H9 (cell line): ENCODE measurements around the gene SCIN. TPM values are rescaled to one million over a fixed set of nuclear protein-coding genes. Genes with fewer than 3 reads are reported as not detected.
A peak's percentile ranks its signal among the peaks of the same experiment; 100 is the strongest.

Experiments
- DNase-seq: peaks from one replicate; pipeline ENCODE4 v3.0.0-alpha.2; 2017
- H2AFZ ChIP-seq: one replicate; pipeline ENCODE4 v1.6.1; 2013; ENCODE audit warnings: mild to moderate bottlenecking, low read length, control low read depth, moderate library complexity
- H2AK5ac ChIP-seq: 2 replicates; pipeline ENCODE4 v1.6.1; 2013; ENCODE audit warnings: low read length, control low read depth, mixed read lengths; ENCODE audit not compliant: insufficient read length
- H2BK120ac ChIP-seq: one replicate; pipeline ENCODE4 v1.6.1; 2013; ENCODE audit warnings: low read depth, mild to moderate bottlenecking, low read length, control low read depth, inconsistent platforms; ENCODE audit not compliant: poor library complexity, severe bottlenecking
- H2BK12ac ChIP-seq: 2 replicates; pipeline ENCODE4 v1.6.1; 2013; ENCODE audit warnings: low read length, control low read depth, mixed read lengths, low read depth; ENCODE audit not compliant: insufficient read length
- H2BK15ac ChIP-seq: 2 replicates; pipeline ENCODE4 v1.6.1; 2013; ENCODE audit warnings: low read depth, low read length, control low read depth
- H2BK20ac ChIP-seq: one replicate; pipeline ENCODE4 v1.6.1; 2013; ENCODE audit warnings: low read depth, mild to moderate bottlenecking, low read length, control low read depth, inconsistent platforms; ENCODE audit not compliant: poor library complexity, severe bottlenecking
- H2BK5ac ChIP-seq: 2 replicates; pipeline ENCODE4 v1.6.1; 2013; ENCODE audit warnings: low read length, control low read depth, mixed read lengths; ENCODE audit not compliant: insufficient read length
- H3K14ac ChIP-seq: 2 replicates; pipeline ENCODE4 v1.6.1; 2013; ENCODE audit warnings: low read length, control low read depth; ENCODE audit not compliant: insufficient read depth
- H3K18ac ChIP-seq: 2 replicates; pipeline ENCODE4 v1.6.1; 2013; ENCODE audit warnings: low read depth, mild to moderate bottlenecking, mixed read lengths, low read length, control low read depth; ENCODE audit not compliant: insufficient read length
- H3K23ac ChIP-seq: 2 replicates; pipeline ENCODE4 v1.6.1; 2013; ENCODE audit warnings: low read length, control low read depth, mixed read lengths, low read depth; ENCODE audit not compliant: insufficient read length
- H3K23me2 ChIP-seq: 2 replicates; pipeline ENCODE4 v1.6.1; 2013; ENCODE audit warnings: low read depth, mild to moderate bottlenecking, mixed read lengths, low read length, control low read depth; ENCODE audit not compliant: insufficient read length, poor library complexity, severe bottlenecking
- H3K27ac ChIP-seq: 2 replicates; pipeline ENCODE4 v1.5.1; 2013; ENCODE audit warnings: low read length, control low read depth, mixed read lengths, low read depth; ENCODE audit not compliant: insufficient read length
- H3K27me3 ChIP-seq: 2 replicates; pipeline ENCODE4 v1.6.1; 2013; ENCODE audit warnings: low read length, control low read depth, inconsistent platforms; ENCODE audit not compliant: insufficient read depth
- H3K4ac ChIP-seq: 2 replicates; pipeline ENCODE4 v1.6.1; 2013; ENCODE audit warnings: low read depth, mild to moderate bottlenecking, control low read depth, inconsistent platforms, low read length, moderate library complexity
- H3K4me1 ChIP-seq: 2 replicates; pipeline ENCODE4 v1.6.1; 2013; ENCODE audit warnings: low read length, control low read depth, inconsistent platforms; ENCODE audit not compliant: insufficient read depth
- H3K4me2 ChIP-seq: 2 replicates; pipeline ENCODE4 v1.6.1; 2013; ENCODE audit warnings: low read length, control low read depth, mixed read lengths; ENCODE audit not compliant: insufficient read length, insufficient read depth
- H3K56ac ChIP-seq: 2 replicates; pipeline ENCODE4 v1.6.1; 2013; ENCODE audit warnings: low read depth, mild to moderate bottlenecking, mixed read lengths, low read length, control low read depth; ENCODE audit not compliant: insufficient read length
- H3K79me1 ChIP-seq: 2 replicates; pipeline ENCODE4 v1.6.1; 2013; ENCODE audit warnings: low read depth, mild to moderate bottlenecking, moderate library complexity, low read length, control low read depth, inconsistent platforms; ENCODE audit not compliant: insufficient read depth, poor library complexity, severe bottlenecking
- H3K79me2 ChIP-seq: 2 replicates; pipeline ENCODE4 v1.6.1; 2013; ENCODE audit warnings: low read length, control low read depth, inconsistent platforms; ENCODE audit not compliant: insufficient read depth
- H3K9ac ChIP-seq: 2 replicates; pipeline ENCODE4 v1.6.1; 2013; ENCODE audit warnings: low read length, control low read depth, mixed read lengths; ENCODE audit not compliant: insufficient read length; ENCODE audit errors: extremely low read depth
- H3K9me3 ChIP-seq: one replicate; pipeline ENCODE4 v1.6.1; 2013; ENCODE audit warnings: low read depth, low read length, inconsistent platforms; ENCODE audit not compliant: control insufficient read depth
- H3T11ph ChIP-seq: one replicate; pipeline ENCODE4 v1.6.1; 2013; ENCODE audit warnings: mild to moderate bottlenecking, low read length, control low read depth, inconsistent platforms
- H4K20me1 ChIP-seq: one replicate; pipeline ENCODE4 v1.6.1; 2013; ENCODE audit not compliant: control insufficient read depth, insufficient read length, insufficient read depth
- H4K5ac ChIP-seq: 2 replicates; pipeline ENCODE4 v1.6.1; 2013; ENCODE audit warnings: low read depth, mild to moderate bottlenecking, mixed read lengths, low read length, control low read depth; ENCODE audit not compliant: insufficient read length
- H4K8ac ChIP-seq: replicated peaks from 2 replicates; pipeline ENCODE4 v1.6.1; 2013; ENCODE audit warnings: low read length, control low read depth, mixed read lengths, low read depth; ENCODE audit not compliant: insufficient read length
- H4K91ac ChIP-seq: 2 replicates; pipeline ENCODE4 v1.6.1; 2013; ENCODE audit warnings: low read depth, mild to moderate bottlenecking, moderate library complexity, mixed read lengths, low read length, control low read depth; ENCODE audit not compliant: insufficient read length
- H3K27ac Mint-ChIP-seq, 3 experiments: 2 replicates in 2 of 3; 3 replicates in 1 of 3; pipeline ENCODE4 v1.8.0; 2020 to 2021; ENCODE audit warnings: mixed read lengths in 3 of 3, mild to moderate bottlenecking in 1 of 3, moderate library complexity in 1 of 3
- H3K27me3 Mint-ChIP-seq: 2 replicates; pipeline ENCODE4 v1.8.0; 2021; ENCODE audit warnings: low read depth, mild to moderate bottlenecking, moderate library complexity, mixed read lengths
- H3K36me3 Mint-ChIP-seq, 3 experiments: 2 replicates in 2 of 3; 3 replicates in 1 of 3; pipeline ENCODE4 v1.8.0; 2020 to 2021; ENCODE audit warnings: low read depth in 3 of 3, mixed read lengths in 3 of 3; ENCODE audit not compliant: insufficient read depth in 1 of 3
- H3K4me1 Mint-ChIP-seq, 2 experiments: 2 replicates each; pipeline ENCODE4 v1.8.0; 2020; ENCODE audit warnings: mixed read lengths in 2 of 2
- H3K4me3 Mint-ChIP-seq, 2 experiments: 2 replicates in 1 of 2; 3 replicates in 1 of 2; pipeline ENCODE4 v1.8.0; 2020 to 2021; ENCODE audit warnings: mild to moderate bottlenecking in 2 of 2, mixed read lengths in 2 of 2, moderate library complexity in 1 of 2
- H3K9me3 Mint-ChIP-seq, 2 experiments: 2 replicates in 1 of 2; 3 replicates in 1 of 2; pipeline ENCODE4 v1.8.0; 2020; ENCODE audit warnings: mild to moderate bottlenecking in 2 of 2, mixed read lengths in 2 of 2, moderate library complexity in 1 of 2
- CTCF ChIP-seq: fragments of 200-600 bp; sonication (generic); conservative IDR thresholded peaks from 3 replicates; pipeline ENCODE4 v1.8.0; 2021; ENCODE audit warnings: antibody characterized with exemption, mild to moderate bottlenecking
- WGBS: extraction: QIAGEN DNeasy Blood & Tissue Kit; methylation state at CpG from one replicate; pipeline ENCODE4 v1.1.7; 2013; ENCODE audit warnings: missing lambda C conversion rate, low lambda C conversion rate, mixed read lengths; ENCODE audit not compliant: insufficient read length; ENCODE audit errors: extremely low coverage; 5-methylcytosine and 5-hydroxymethylcytosine counted together
- total RNA-seq: library from RNA; stranded (reverse); gene quantifications from 2 replicates; pipeline ENCODE4 v1.2.1, GENCODE V29; 2021

SCIN gene
- total RNA-seq, 1 experiment from 2014 or later: 0.44 TPM

GRCh38 chr7:12686234-12686890 lies 115.8 kb downstream of the SCIN start:
- peak overlapping the region; percentile 12 for H3K9ac ChIP-seq
- no peak; the same call in none of the 3 replicates for TF ChIP-seq CTCF

More at GRCh38 chr7:12686234-12686890, 115.8 kb downstream of the SCIN start:
- H2BK20ac ChIP-seq: no peak overlapping the region
- H3K79me1 ChIP-seq: no peaks in the 10 kb centered on the region
- no peak overlapping the region for H3T11ph ChIP-seq
- H3K4me2 ChIP-seq: peak overlapping the region; percentile 96
- H4K91ac ChIP-seq: no peak overlapping the region
- no peak overlapping the region for H3K4ac ChIP-seq
- Mint-ChIP-seq H3K4me1 (peaks cover 34 to 43% of the 10 kb centered on the region in 2 experiments), H3K36me3 (peaks cover 0 to 9% (median 4%) of the 10 kb centered on the region in 3 experiments; a peak in 5 of 7 replicates), H3K27me3 (no peaks in the 10 kb centered on the region; the same call in 1 of the 2 replicates), H3K4me3 (peak overlapping the region; percentile 83 to 97), H3K9me3 (no peaks in the 10 kb centered on the region), H3K27ac (peak overlapping the region; percentile 81 to 97 (median 97); a peak in 3 of 7 replicates)
- H3K27ac ChIP-seq: no peak overlapping the region
- peak overlapping the region; percentile 14; the same call in 1 of the 2 replicates for H3K14ac ChIP-seq
- H2BK15ac ChIP-seq: no peak overlapping the region
- H3K23ac ChIP-seq: no peak overlapping the region
- H4K20me1 ChIP-seq: no peaks in the 10 kb centered on the region
- H2BK12ac ChIP-seq: no peak overlapping the region
- no peak overlapping the region for H2BK120ac ChIP-seq
- H3K27me3 ChIP-seq: no peaks in the 10 kb centered on the region
- peaks cover 6% of the 10 kb centered on the region for H3K23me2 ChIP-seq
- no peak overlapping the region for H2AFZ ChIP-seq
- H4K5ac ChIP-seq: no peak overlapping the region
- WGBS: no CpG with 5 or more reads among the region's 54 CpGs
- no peaks in the 10 kb centered on the region; the same call in 1 of the 2 replicates for H3K4me1 ChIP-seq
- no peak overlapping the region for H4K8ac ChIP-seq
- H2AK5ac ChIP-seq: no peak overlapping the region
- peak; percentile 98 for DNase-seq
- H3K18ac ChIP-seq: peak overlapping the region; percentile 55
- H3K56ac ChIP-seq: no peak overlapping the region
- no peak overlapping the region for H2BK5ac ChIP-seq
- H3K9me3 ChIP-seq: no peaks in the 10 kb centered on the region
- H3K79me2 ChIP-seq: peaks cover 15% of the 10 kb centered on the region; the same call in 1 of the 2 replicates
